ENCODE measurements around the gene EPN1.
A peak's percentile ranks its signal among the peaks of the same experiment; 100 is the strongest.

EPN1 gene

GRCh38 chr19:55674841-55675660, at the start of gene EPN1:
Gene EPN1, plus strand, starts transcription at chr19:55675226. Its CDS starts 3,402 bp downstream, at chr19:55678628.
- DNase-seq (ENCODE audit: low read depth, low spot score): peak; percentile 97
- H3K4me3 ChIP-seq (ENCODE audit: low read depth, low read length): peak within 1 kb of the TSS; percentile 85
- in situ Hi-C loops (cut with HindIII; ENCODE audit: low sequenced_read_pairs): no loop called here
- TF ChIP-seq CTCF (IDR thresholded peaks at IDR 0.05; ENCODE audit: low read depth, low read length): no peak

- no peak for DNase-seq (ENCODE audit: low read depth, low spot score)
- H3K4me3 ChIP-seq (ENCODE audit: low read depth, low read length): no peak overlapping the region
- in situ Hi-C loops (cut with HindIII; ENCODE audit: low sequenced_read_pairs): no loop called here
- TF ChIP-seq CTCF (IDR thresholded peaks at IDR 0.05; ENCODE audit: low read depth, low read length): no peak
Observed at GRCh38 chr19:55626350-55626749, 48.7 kb upstream of the EPN1 start.

- no peak overlapping the region for H3K4me3 ChIP-seq (ENCODE audit: low read depth, low read length)
- in situ Hi-C loops (cut with HindIII; ENCODE audit: low sequenced_read_pairs): no loop called here
- TF ChIP-seq CTCF (IDR thresholded peaks at IDR 0.05; ENCODE audit: low read depth, low read length): peak; percentile 85
- peak; percentile 96 for DNase-seq (ENCODE audit: low read depth, low spot score)
Observed at GRCh38 chr19:55632463-55632834, 42.6 kb upstream of the EPN1 start.

- no peak for DNase-seq (ENCODE audit: low read depth, low spot score)
- TF ChIP-seq CTCF (IDR thresholded peaks at IDR 0.05; ENCODE audit: low read depth, low read length): no peak
- H3K4me3 ChIP-seq (ENCODE audit: low read depth, low read length): no peak overlapping the region
- in situ Hi-C loops (cut with HindIII; ENCODE audit: low sequenced_read_pairs): no loop called here
Observed at GRCh38 chr19:55633861-55634260, 41.2 kb upstream of the EPN1 start.

- no peak for DNase-seq (ENCODE audit: low read depth, low spot score)
Observed at GRCh38 chr19:55635334-55635717, 39.7 kb upstream of the EPN1 start.

GRCh38 chr19:55635856-55636440, 39.1 kb upstream of the EPN1 start:
- no peak for DNase-seq (ENCODE audit: low read depth, low spot score)
- peak overlapping the region; percentile 84 for H3K4me3 ChIP-seq (ENCODE audit: low read depth, low read length)
- TF ChIP-seq CTCF (IDR thresholded peaks at IDR 0.05; ENCODE audit: low read depth, low read length): no peak
- in situ Hi-C loops (cut with HindIII; ENCODE audit: low sequenced_read_pairs): no loop called here

More at GRCh38 chr19:55635334-55635717, 39.7 kb upstream of the EPN1 start:
- TF ChIP-seq CTCF (IDR thresholded peaks at IDR 0.05; ENCODE audit: low read depth, low read length): no peak
- in situ Hi-C loops (cut with HindIII; ENCODE audit: low sequenced_read_pairs): no loop called here
- H3K4me3 ChIP-seq (ENCODE audit: low read depth, low read length): peak overlapping the region; percentile 84
